Pancreas (tissue), 10 donors: ENCODE results near the gene SMYD5. TPM values are rescaled to one million over a fixed set of nuclear protein-coding genes. Genes with fewer than 3 reads are reported as not detected.

Experiments
- ATAC-seq, 4 donors: fragments of 200-7000 bp; cut with Tn5 transposase; one replicate each; pipeline versions ENCODE4 v1.8.0 to v1.9.1; 2020; ENCODE audit warnings: mild to moderate bottlenecking in 4 of 4, moderate library complexity in 4 of 4
- DNase-seq, 6 donors: peaks; one replicate each; pipeline ENCODE4 v3.0.0-alpha.2; 2020
- FAIRE-seq: peaks from 2 replicates; lab custom pipeline; 2012; peaks lifted over from hg19 to GRCh38; lab: Jason Lieb, UNC
- H3K27ac ChIP-seq, 4 donors: fragments of 200-600 bp; sonication (generic); 1 replicate in 3 of 4; 2 replicates in 1 of 4; pipeline versions ENCODE4 v1.5.0 to v1.8.0; 2020
- H3K27me3 ChIP-seq, 4 donors: fragments of 200-600 bp; one replicate each; pipeline ENCODE4 v1.8.0; 2021
- H3K36me3 ChIP-seq, 3 donors: fragments of 200-600 bp; sonication (generic) in 1 of 3; one replicate each; pipeline versions ENCODE4 v1.5.0 to v1.8.0; 2020 to 2021
- H3K4me1 ChIP-seq, 3 donors: fragments of 200-600 bp; one replicate each; pipeline ENCODE4 v1.8.0; 2021
- H3K4me3 ChIP-seq, 4 donors: fragments of 200-600 bp; sonication (generic) in 2 of 4; one replicate each; pipeline versions ENCODE4 v1.5.0 to v1.8.0; 2020 to 2021
- H3K9me3 ChIP-seq, 4 donors: fragments of 200-600 bp; one replicate each; pipeline ENCODE4 v1.8.0; 2021
- CTCF ChIP-seq, 4 donors: fragments of 200-600 bp; sonication (generic) in 3 of 4; IDR thresholded peaks; one replicate each; pipeline versions ENCODE4 v1.5.0 to v1.8.0; 2021; ENCODE audit warnings: antibody characterized with exemption in 4 of 4
- WGBS, 2 donors: extraction: QIAGEN DNeasy Blood & Tissue Kit; methylation state at CpG; one replicate each; pipeline ENCODE4 v1.1.7; 2013; 5-methylcytosine and 5-hydroxymethylcytosine counted together
- intact Hi-C, 3 donors: fragments of 100-400 bp; cut with DNase I; formaldehyde crosslinking; loops; one replicate each; pipeline versions ENCODE4 v1.11.1 to v1.14.2; 2022
- polyA plus RNA-seq, 2 donors: library from polyadenylated mRNA; stranded (reverse); fragments of 200-250 nt; gene quantifications; one replicate each; pipeline ENCODE4 v1.2.3, GENCODE V29; 2013
- total RNA-seq, 6 donors: library from RNA; stranded (reverse); fragmentation: NEBNext Ultra II Directional in 4 of 6; extraction: Animal tissue kit (Norgen Biotek cat#: 25700) in 4 of 6; gene quantifications; one replicate each; pipeline versions ENCODE4 v1.2.1 to v1.2.4, GENCODE V29; 2021 to 2023
- donor health status: healthy with polysubstance abuse.
- donor health status: DM: no; HTN: no; CAD: no; lungs with moderate emphysema.
- donor health status: DM: no; HTN: no; CAD: no.
- donor health status: control.
- donor health status: control.
- donor health status: Bipolar disorder and iron deficiency.
- donor health status: DM: yes; HTN: yes; CAD: no.
- donor health status: DM: no; HTN: no; CAD: no.
- donor health status: DM: no; HTN: no; CAD: no.
- donor health status: DM: yes; HTN: yes; CAD: no.

SMYD5 gene
- total and polyA plus RNA-seq, 8 donors, result 8.7 to 19.6 (median 12.9) TPM

- ATAC-seq (peak; percentile 28 to 37 (median 31)), FAIRE-seq (no peak), DNase-seq (peak; percentile 13 to 72 (median 36))
- Histone ChIP-seq H3K27me3 (no peaks in the 10 kb centered on the region), H3K9me3 (no peaks in the 10 kb centered on the region), H3K27ac (peak overlapping the region in 1 of 4 donors; percentile 58), H3K4me1 (peaks cover 0 to 16% (median 4%) of the 10 kb centered on the region in 3 donors), H3K36me3 (no peaks in the 10 kb centered on the region), H3K4me3 (peak overlapping the region; percentile 13 to 61 (median 32))
- 3 to 4% methylated on average over 30 to 31 of the region's 31 CpGs for WGBS, 2 donors
- intact Hi-C loops, result loop anchor here in 2 of 3 donors (5.0 to 10.0 kb wide), 3 partner anchors 182 to 284 kb away; no protein-coding TSS in a partner anchor
- TF ChIP-seq CTCF (IDR thresholded peaks at IDR 0.05), result no peak
These were observed 37.7 kb upstream of the SMYD5 start for GRCh38 chr2:73176205-73176880.

- WGBS, 2 donors, result 1 to 2% methylated on average over 56 of the region's 56 CpGs
- no peaks in the 10 kb centered on the region for H3K27me3 ChIP-seq
- ATAC-seq, result peak; percentile 91 to 97 (median 94)
- DNase-seq, result peak; percentile 79 to 97 (median 88)
- no peaks in the 10 kb centered on the region for H3K36me3 ChIP-seq
- H3K27ac ChIP-seq, result peak overlapping the region in 2 of 4 donors; percentile 55 to 58
- H3K9me3 ChIP-seq, result no peaks in the 10 kb centered on the region
- peak; percentile 89 to 97 (median 96) for TF ChIP-seq CTCF (IDR thresholded peaks at IDR 0.05)
- intact Hi-C loops, result loop anchor here in 2 of 3 donors (5.0 to 10.0 kb wide), 3 partner anchors 182 to 285 kb away; no protein-coding TSS in a partner anchor
- no peak for FAIRE-seq
- peaks cover 0 to 16% (median 4%) of the 10 kb centered on the region in 3 donors for H3K4me1 ChIP-seq
- peak overlapping the region; percentile 18 to 61 (median 48) for H3K4me3 ChIP-seq
These were observed 37.0 kb upstream of the SMYD5 start for GRCh38 chr2:73176881-73177644.

GRCh38 chr2:73177645-73178255, 36.3 kb upstream of the SMYD5 start:
- FAIRE-seq (no peak), DNase-seq (no peak), ATAC-seq (peak in 2 of 4 donors; percentile 5 to 9)
- intact Hi-C loops, result loop anchor here in 2 of 3 donors (5.0 to 10.0 kb wide), 3 partner anchors 183 to 285 kb away; no protein-coding TSS in a partner anchor
- TF ChIP-seq CTCF (IDR thresholded peaks at IDR 0.05), result no peak
- peak overlapping the region in 3 of 4 donors; percentile 48 to 61 (median 48) for H3K4me3 ChIP-seq
- no peaks in the 10 kb centered on the region for H3K36me3 ChIP-seq
- no peaks in the 10 kb centered on the region for H3K27me3 ChIP-seq
- H3K4me1 ChIP-seq, result peaks cover 0 to 16% (median 4%) of the 10 kb centered on the region in 3 donors
- H3K9me3 ChIP-seq, result no peaks in the 10 kb centered on the region
- 11 to 13% methylated on average over 12 of the region's 12 CpGs for WGBS, 2 donors
- H3K27ac ChIP-seq, result no peak overlapping the region

GRCh38 chr2:73185965-73186364, 28.1 kb upstream of the SMYD5 start:
- TF ChIP-seq CTCF (IDR thresholded peaks at IDR 0.05), result no peak
- intact Hi-C loops, result no loop called here
- no peak for ATAC-seq
- 79 to 87% methylated on average over 2 of the region's 2 CpGs for WGBS, 2 donors
- DNase-seq, result no peak
- FAIRE-seq, result no peak
- no peaks in the 10 kb centered on the region for H3K4me1 ChIP-seq
- no peaks in the 10 kb centered on the region for H3K27me3 ChIP-seq
- H3K36me3 ChIP-seq, result no peaks in the 10 kb centered on the region
- H3K27ac ChIP-seq, result no peak overlapping the region
- H3K4me3 ChIP-seq, result no peak overlapping the region
- H3K9me3 ChIP-seq, result no peaks in the 10 kb centered on the region
